OCI-LY3 (cell line): ENCODE results near the gene HLF.

Source experiments
- H2AFZ ChIP-seq: fragments of 200-600, 300-600 bp; shearing (Covaris generic); 2 replicates; pipeline ENCODE4 v1.6.0; 2014; ENCODE audit warnings: antibody characterized with exemption, low read depth, low read length
- H3K27ac ChIP-seq: fragments of 200-600, 300-600 bp; sonication (generic); 2 replicates; pipeline ENCODE4 v1.5.1; 2014; ENCODE audit warnings: mild to moderate bottlenecking, low read length, moderate library complexity, mixed read lengths
- H3K27me3 ChIP-seq: fragments of 200-600, 300-600 bp; sonication (generic); 2 replicates; pipeline ENCODE4 v1.6.1; 2014; ENCODE audit warnings: low read depth, low read length, mixed read lengths
- H3K36me3 ChIP-seq: fragments of 200-600, 300-600 bp; sonication (generic); replicated peaks from 2 replicates; pipeline ENCODE3; 2014; ENCODE audit warnings: low read depth, low read length, mixed read lengths
- H3K4me1 ChIP-seq: fragments of 300-600, 200-600 bp; sonication (generic); 2 replicates; pipeline ENCODE4 v1.6.1; 2014; ENCODE audit warnings: low read length, mixed read lengths
- H3K4me2 ChIP-seq: fragments of 200-600, 300-600 bp; sonication (generic); 2 replicates; pipeline ENCODE4 v1.6.1; 2014; ENCODE audit warnings: low read length, mixed read lengths
- H3K4me3 ChIP-seq: fragments of 300-600, 200-600 bp; sonication (generic); 2 replicates; pipeline ENCODE4 v1.5.1; 2014; ENCODE audit warnings: antibody characterized with exemption, mild to moderate bottlenecking, low read length, moderate library complexity
- H3K79me2 ChIP-seq: fragments of 300-600, 200-600 bp; shearing (Covaris generic); 2 replicates; pipeline ENCODE4 v1.6.1; 2014; ENCODE audit warnings: mild to moderate bottlenecking, low read length, mixed read lengths
- H3K9ac ChIP-seq: fragments of 300-600, 200-600 bp; shearing (Covaris generic); 2 replicates; pipeline ENCODE4 v1.6.0; 2014; ENCODE audit warnings: mild to moderate bottlenecking, low read length, moderate library complexity
- H3K9me3 ChIP-seq: fragments of 200-600, 300-600 bp; shearing (Covaris generic); 2 replicates; pipeline ENCODE4 v1.6.1; 2014; ENCODE audit warnings: low read length, mixed read lengths; ENCODE audit not compliant: insufficient read depth
- H4K20me1 ChIP-seq: fragments of 200-600, 300-600 bp; sonication (generic); 2 replicates; pipeline ENCODE4 v1.6.1; 2016; ENCODE audit warnings: low read length, mixed read lengths; ENCODE audit not compliant: insufficient read depth
- CTCF ChIP-seq: fragments of 200-600, 300-600 bp; sonication (generic); IDR thresholded peaks from 2 replicates; pipeline ENCODE4 v1.5.1; 2014; ENCODE audit warnings: antibody characterized with exemption, low read length, low read depth
- EZH2phosphoT487 ChIP-seq: fragments of 200-600 bp; shearing (Covaris generic); IDR thresholded peaks from 2 replicates; pipeline ENCODE4 v1.6.1; 2018; ENCODE audit warnings: antibody characterized with exemption, mixed run types, low read depth

Gene HLF

GRCh38 chr17:55229276-55229675, 35.5 kb upstream of the HLF start:
- TF ChIP-seq EZH2phosphoT487 (no peak), CTCF (no peak)
- no peaks in the 10 kb centered on the region for H3K36me3 ChIP-seq
- no peak overlapping the region for H3K27ac ChIP-seq
- H3K4me2 ChIP-seq: no peak overlapping the region
- no peaks in the 10 kb centered on the region for H3K79me2 ChIP-seq
- no peak overlapping the region for H2AFZ ChIP-seq
- H3K9ac ChIP-seq: no peak overlapping the region
- H3K9me3 ChIP-seq: no peaks in the 10 kb centered on the region
- no peak overlapping the region for H3K4me3 ChIP-seq
- peaks cover 36% of the 10 kb centered on the region for H3K4me1 ChIP-seq
- H3K27me3 ChIP-seq: peaks cover 4% of the 10 kb centered on the region; the same call in 1 of the 2 replicates
- H4K20me1 ChIP-seq: no peaks in the 10 kb centered on the region

GRCh38 chr17:55230716-55231115, 34.0 kb upstream of the HLF start:
- H3K27ac ChIP-seq: peak overlapping the region; percentile 8; the same call in 1 of the 2 replicates
- no peak for TF ChIP-seq EZH2phosphoT487
- TF ChIP-seq CTCF: no peak; the same call in 1 of the 2 replicates

GRCh38 chr17:55233840-55234239, 30.9 kb upstream of the HLF start:
- Histone ChIP-seq H3K27me3 (no peaks in the 10 kb centered on the region), H3K27ac (peak overlapping the region; percentile 91), H3K9me3 (no peaks in the 10 kb centered on the region), H2AFZ (peak overlapping the region; percentile 48), H4K20me1 (no peaks in the 10 kb centered on the region), H3K9ac (peak overlapping the region; percentile 58; the same call in 1 of the 2 replicates), H3K4me3 (peak overlapping the region; percentile 50), H3K79me2 (no peaks in the 10 kb centered on the region), H3K4me2 (peak overlapping the region; percentile 68), H3K36me3 (no peaks in the 10 kb centered on the region), H3K4me1 (peaks cover 77% of the 10 kb centered on the region)
- TF ChIP-seq CTCF: no peak
- no peak for TF ChIP-seq EZH2phosphoT487

More at GRCh38 chr17:55230716-55231115, 34.0 kb upstream of the HLF start:
- no peak overlapping the region for H2AFZ ChIP-seq
- no peaks in the 10 kb centered on the region for H3K36me3 ChIP-seq
- no peaks in the 10 kb centered on the region for H3K9me3 ChIP-seq
- H3K79me2 ChIP-seq: no peaks in the 10 kb centered on the region
- H3K9ac ChIP-seq: no peak overlapping the region
- peaks cover 51% of the 10 kb centered on the region for H3K4me1 ChIP-seq
- H3K4me3 ChIP-seq: no peak overlapping the region
- no peaks in the 10 kb centered on the region for H3K27me3 ChIP-seq
- H4K20me1 ChIP-seq: no peaks in the 10 kb centered on the region
- H3K4me2 ChIP-seq: no peak overlapping the region

- Histone ChIP-seq H2AFZ (no peak overlapping the region), H3K4me3 (no peak overlapping the region), H3K4me2 (no peak overlapping the region), H3K79me2 (no peaks in the 10 kb centered on the region), H3K4me1 (peaks cover 95% of the 10 kb centered on the region), H3K9ac (peak overlapping the region; percentile 54; the same call in 1 of the 2 replicates), H4K20me1 (no peaks in the 10 kb centered on the region), H3K9me3 (no peaks in the 10 kb centered on the region), H3K27me3 (no peaks in the 10 kb centered on the region), H3K27ac (peak overlapping the region; percentile 91), H3K36me3 (no peaks in the 10 kb centered on the region)
- TF ChIP-seq EZH2phosphoT487 (no peak), CTCF (no peak)
Observed at GRCh38 chr17:55236316-55236715, 28.4 kb upstream of the HLF start.
